Urinary bladder (tissue), 4 donors: ENCODE data around the gene DNAJC13. TPM values are rescaled to one million over a fixed set of nuclear protein-coding genes. Genes with fewer than 3 reads are reported as not detected.
"Not testable (repeated sequence)": the region's sequence is repeated elsewhere in the genome, so short reads cannot be mapped to it uniquely, and the experiment has no call there.

Source experiments
- DNase-seq: peaks from one replicate; pipeline ENCODE4 v3.0.0-alpha.2; 2015; ENCODE audit errors: extremely low spot score
- H3K27ac ChIP-seq: one replicate; pipeline ENCODE4 v1.5.1; 2013; ENCODE audit warnings: low read depth, mild to moderate bottlenecking, moderate library complexity
- H3K36me3 ChIP-seq: one replicate; pipeline ENCODE4 v1.6.1; 2013; ENCODE audit warnings: mild to moderate bottlenecking, moderate library complexity; ENCODE audit not compliant: insufficient read depth
- H3K4me1 ChIP-seq: one replicate; pipeline ENCODE4 v1.6.1; 2013; ENCODE audit warnings: mild to moderate bottlenecking, moderate library complexity; ENCODE audit not compliant: insufficient read depth
- H3K4me3 ChIP-seq: one replicate; pipeline ENCODE4 v1.5.1; 2013; ENCODE audit warnings: low read depth, low read length
- WGBS: extraction: QIAGEN DNeasy Blood & Tissue Kit; methylation state at CpG from one replicate; pipeline ENCODE4 v1.1.7; 2013; 5-methylcytosine and 5-hydroxymethylcytosine counted together
- polyA plus RNA-seq: library from polyadenylated mRNA; stranded (reverse); fragments of 200-250 nt; gene quantifications from one replicate; pipeline ENCODE4 v1.2.3, GENCODE V29; 2013
- total RNA-seq: library from RNA; depleted of rRNA; stranded (reverse); fragments of >200 nt; gene quantifications from one replicate; pipeline ENCODE4 v1.2.3, GENCODE V29; 2014
- donor health status: healthy with polysubstance abuse.
- donor health status: healthy.

The DNAJC13 gene
- total RNA-seq (111 TPM), polyA plus RNA-seq (17.3 TPM)

GRCh38 chr3:132416807-132417694 is at the start of gene DNAJC13:
DNAJC13 (plus strand) TSS chr3:132417502; CDS start chr3:132434551, 17,049 bp downstream.
- peak; percentile 89 for DNase-seq
- under 1% methylated on average over 63 of the region's 63 CpGs for WGBS
- H3K4me3 ChIP-seq, result peak within 1 kb of the TSS; percentile 91
- no peaks in the 10 kb centered on the region for H3K4me1 ChIP-seq
- no peaks in the 10 kb centered on the region for H3K36me3 ChIP-seq
- H3K27ac ChIP-seq, result peak within 1 kb of the TSS; percentile 82

GRCh38 chr3:132368515-132368914 is 48.8 kb upstream of the DNAJC13 start:
- no peak overlapping the region for H3K27ac ChIP-seq
- WGBS, result 56% methylated on average over 2 of the region's 2 CpGs

GRCh38 chr3:132368962-132369361 is 48.3 kb upstream of the DNAJC13 start:
- DNase-seq, result no peak
- Histone ChIP-seq H3K4me3 (no peak overlapping the region), H3K36me3 (no peaks in the 10 kb centered on the region), H3K27ac (no peak overlapping the region), H3K4me1 (no peaks in the 10 kb centered on the region)

More at GRCh38 chr3:132368515-132368914, 48.8 kb upstream of the DNAJC13 start:
- Histone ChIP-seq H3K4me3 (no peak overlapping the region), H3K36me3 (no peaks in the 10 kb centered on the region), H3K4me1 (no peaks in the 10 kb centered on the region)
- DNase-seq, result no peak

- H3K4me3 ChIP-seq, H3K27ac ChIP-seq, H3K4me1 ChIP-seq, H3K36me3 ChIP-seq, DNase-seq: not testable (repeated sequence)
- 92% methylated on average over 25 of the region's 25 CpGs for WGBS
Observed at GRCh38 chr3:132376945-132377354, 40.4 kb upstream of the DNAJC13 start.

- Histone ChIP-seq H3K36me3 (no peaks in the 10 kb centered on the region), H3K4me3 (no peak overlapping the region), H3K27ac (no peak overlapping the region), H3K4me1 (no peaks in the 10 kb centered on the region)
- 84% methylated on average over 2 of the region's 2 CpGs for WGBS
- no peak for DNase-seq
Observed at GRCh38 chr3:132378048-132378762, 39.1 kb upstream of the DNAJC13 start.

- WGBS, result 51% methylated on average over 2 of the region's 2 CpGs
- no peaks in the 10 kb centered on the region for H3K4me1 ChIP-seq
- no peak overlapping the region for H3K4me3 ChIP-seq
- H3K36me3 ChIP-seq, result no peaks in the 10 kb centered on the region
- DNase-seq, result no peak
- H3K27ac ChIP-seq, result no peak overlapping the region
Observed at GRCh38 chr3:132378846-132379245, 38.5 kb upstream of the DNAJC13 start.

- DNase-seq, result no peak
- Histone ChIP-seq H3K4me3 (no peak overlapping the region), H3K27ac (no peak overlapping the region), H3K4me1 (no peaks in the 10 kb centered on the region), H3K36me3 (no peaks in the 10 kb centered on the region)
- WGBS, result 54% methylated on average over 1 of the region's 1 CpG
Observed at GRCh38 chr3:132380920-132381319, 36.4 kb upstream of the DNAJC13 start.

- no peak for DNase-seq
- WGBS, result 83% methylated on average over 14 of the region's 14 CpGs
- no peaks in the 10 kb centered on the region for H3K36me3 ChIP-seq
- H3K4me1 ChIP-seq, result no peaks in the 10 kb centered on the region
- no peak overlapping the region for H3K4me3 ChIP-seq
- no peak overlapping the region for H3K27ac ChIP-seq
Observed at GRCh38 chr3:132381348-132381944, 35.9 kb upstream of the DNAJC13 start.

GRCh38 chr3:132382267-132382666 is 35.0 kb upstream of the DNAJC13 start:
- DNase-seq, result no peak
- WGBS, result 55% methylated on average over 4 of the region's 4 CpGs
- Histone ChIP-seq H3K4me3 (no peak overlapping the region), H3K4me1 (no peaks in the 10 kb centered on the region), H3K36me3 (no peaks in the 10 kb centered on the region), H3K27ac (no peak overlapping the region)

- no peak for DNase-seq
- Histone ChIP-seq H3K36me3 (no peaks in the 10 kb centered on the region), H3K27ac (no peak overlapping the region), H3K4me1 (no peaks in the 10 kb centered on the region), H3K4me3 (no peak overlapping the region)
Observed at GRCh38 chr3:132382688-132383194, 34.6 kb upstream of the DNAJC13 start.

GRCh38 chr3:132386259-132386658 is 31.0 kb upstream of the DNAJC13 start:
- H3K4me1 ChIP-seq, result no peaks in the 10 kb centered on the region
- WGBS, result 87% methylated on average over 8 of the region's 8 CpGs
- no peak overlapping the region for H3K4me3 ChIP-seq
- no peaks in the 10 kb centered on the region for H3K36me3 ChIP-seq
- no peak for DNase-seq
- no peak overlapping the region for H3K27ac ChIP-seq

GRCh38 chr3:132392675-132393074 is 24.6 kb upstream of the DNAJC13 start:
- not testable (repeated sequence) for H3K4me1 ChIP-seq, DNase-seq, H3K27ac ChIP-seq, H3K4me3 ChIP-seq, H3K36me3 ChIP-seq
- WGBS, result 81% methylated on average over 1 of the region's 1 CpG

- H3K36me3 ChIP-seq, result no peaks in the 10 kb centered on the region
- WGBS, result 13% methylated on average over 2 of the region's 2 CpGs
- no peaks in the 10 kb centered on the region for H3K4me1 ChIP-seq
- no peak for DNase-seq
- H3K4me3 ChIP-seq, result no peak overlapping the region
- H3K27ac ChIP-seq, result no peak overlapping the region
Observed at GRCh38 chr3:132394320-132394719, 23.0 kb upstream of the DNAJC13 start.
